Measurements from ENCODE around the gene ADARB1.

The ADARB1 gene

GRCh38 chr21:45069085-45069484 lies 5.3 kb upstream of the ADARB1 start:
- no peak for TF ChIP-seq ZNF112 (tag by site-specific recombination; IDR thresholded peaks at IDR 0.05)
- no peak for TF ChIP-seq ZNF211 (tag by site-specific recombination; IDR thresholded peaks at IDR 0.05; ENCODE audit: low read depth)
- no peak for TF ChIP-seq ZNF585B (tag by site-specific recombination; IDR thresholded peaks at IDR 0.05)
- TF ChIP-seq ZBTB20 (tag by site-specific recombination; IDR thresholded peaks at IDR 0.05), result no peak
- TF ChIP-seq PRDM1 (tag by site-specific recombination; IDR thresholded peaks at IDR 0.05), result no peak
- TF ChIP-seq MEIS1 (CRISPR knock-in tag; IDR thresholded peaks at IDR 0.05; ENCODE audit: borderline replicate concordance), result no peak
- no peak for TF ChIP-seq ZNF416 (tag by site-specific recombination; IDR thresholded peaks at IDR 0.05)
- no peak for TF ChIP-seq ZBTB7A (tag by site-specific recombination; IDR thresholded peaks at IDR 0.05; ENCODE audit: low read depth)
- no peak for TF ChIP-seq ZSCAN23 (tag by site-specific recombination; IDR thresholded peaks at IDR 0.05)
- no peak for TF ChIP-seq ZNF169 (tag by site-specific recombination; IDR thresholded peaks at IDR 0.05)
- no peak for TF ChIP-seq ZNF560 (tag by site-specific recombination; IDR thresholded peaks at IDR 0.05; ENCODE audit: borderline replicate concordance)
- TF ChIP-seq, protein P1, sequence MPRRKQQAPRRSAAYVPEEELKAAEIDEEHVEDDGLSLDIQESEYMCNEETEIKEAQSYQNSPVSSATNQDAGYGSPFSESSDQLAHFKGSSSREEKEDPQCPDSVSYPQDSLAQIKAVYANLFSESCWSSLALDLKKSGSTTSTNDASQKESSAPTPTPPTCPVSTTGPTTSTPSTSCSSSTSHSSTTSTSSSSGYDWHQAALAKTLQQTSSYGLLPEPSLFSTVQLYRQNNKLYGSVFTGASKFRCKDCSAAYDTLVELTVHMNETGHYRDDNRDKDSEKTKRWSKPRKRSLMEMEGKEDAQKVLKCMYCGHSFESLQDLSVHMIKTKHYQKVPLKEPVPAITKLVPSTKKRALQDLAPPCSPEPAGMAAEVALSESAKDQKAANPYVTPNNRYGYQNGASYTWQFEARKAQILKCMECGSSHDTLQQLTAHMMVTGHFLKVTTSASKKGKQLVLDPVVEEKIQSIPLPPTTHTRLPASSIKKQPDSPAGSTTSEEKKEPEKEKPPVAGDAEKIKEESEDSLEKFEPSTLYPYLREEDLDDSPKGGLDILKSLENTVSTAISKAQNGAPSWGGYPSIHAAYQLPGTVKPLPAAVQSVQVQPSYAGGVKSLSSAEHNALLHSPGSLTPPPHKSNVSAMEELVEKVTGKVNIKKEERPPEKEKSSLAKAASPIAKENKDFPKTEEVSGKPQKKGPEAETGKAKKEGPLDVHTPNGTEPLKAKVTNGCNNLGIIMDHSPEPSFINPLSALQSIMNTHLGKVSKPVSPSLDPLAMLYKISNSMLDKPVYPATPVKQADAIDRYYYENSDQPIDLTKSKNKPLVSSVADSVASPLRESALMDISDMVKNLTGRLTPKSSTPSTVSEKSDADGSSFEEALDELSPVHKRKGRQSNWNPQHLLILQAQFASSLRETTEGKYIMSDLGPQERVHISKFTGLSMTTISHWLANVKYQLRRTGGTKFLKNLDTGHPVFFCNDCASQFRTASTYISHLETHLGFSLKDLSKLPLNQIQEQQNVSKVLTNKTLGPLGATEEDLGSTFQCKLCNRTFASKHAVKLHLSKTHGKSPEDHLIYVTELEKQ (tag by site-specific recombination; IDR thresholded peaks at IDR 0.05; ENCODE audit: borderline replicate concordance), result no peak
- TF ChIP-seq, protein P2, sequence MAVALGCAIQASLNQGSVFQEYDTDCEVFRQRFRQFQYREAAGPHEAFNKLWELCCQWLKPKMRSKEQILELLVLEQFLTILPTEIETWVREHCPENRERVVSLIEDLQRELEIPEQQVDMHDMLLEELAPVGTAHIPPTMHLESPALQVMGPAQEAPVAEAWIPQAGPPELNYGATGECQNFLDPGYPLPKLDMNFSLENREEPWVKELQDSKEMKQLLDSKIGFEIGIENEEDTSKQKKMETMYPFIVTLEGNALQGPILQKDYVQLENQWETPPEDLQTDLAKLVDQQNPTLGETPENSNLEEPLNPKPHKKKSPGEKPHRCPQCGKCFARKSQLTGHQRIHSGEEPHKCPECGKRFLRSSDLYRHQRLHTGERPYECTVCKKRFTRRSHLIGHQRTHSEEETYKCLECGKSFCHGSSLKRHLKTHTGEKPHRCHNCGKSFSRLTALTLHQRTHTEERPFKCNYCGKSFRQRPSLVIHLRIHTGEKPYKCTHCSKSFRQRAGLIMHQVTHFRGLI (tag by site-specific recombination; IDR thresholded peaks at IDR 0.05), result no peak
- TF ChIP-seq ZNF155 (tag by site-specific recombination; IDR thresholded peaks at IDR 0.05), result no peak
- TF ChIP-seq GLIS2 (tag by site-specific recombination; IDR thresholded peaks at IDR 0.05), result no peak
- TF ChIP-seq ZBTB10 (tag by site-specific recombination; IDR thresholded peaks at IDR 0.05), result no peak
- no peak for TF ChIP-seq ZBTB11 (tag by site-specific recombination; conservative IDR thresholded peaks at IDR 0.05; ENCODE audit: low read depth)
- no peak for TF ChIP-seq ZXDB (tag by site-specific recombination; IDR thresholded peaks at IDR 0.05)
- TF ChIP-seq GLI4 (tag by site-specific recombination; IDR thresholded peaks at IDR 0.05), result no peak
- peaks cover 3% of the 10 kb centered on the region; the same call in 1 of the 2 replicates for H3K4me1 ChIP-seq (ENCODE audit: control insufficient read depth, insufficient read depth, low read length)
- no peak overlapping the region for H3K4me3 ChIP-seq (ENCODE audit: low read depth, low read length)
- H3K36me3 ChIP-seq (ENCODE audit: control insufficient read depth in 2 of 2, insufficient read depth in 1 of 2, low read length in 2 of 2), result no peaks in the 10 kb centered on the region
- POLR2A ChIA-PET, result no interaction called here
- H3K27ac ChIP-seq (ENCODE audit: extremely low read depth, low read depth, low read length), result no peak overlapping the region
- CTCF ChIA-PET, result interaction anchor here (6.2 kb wide), 1 partner anchor 69 kb away, joined by 35 read pairs; no protein-coding TSS in a partner anchor
- no peaks in the 10 kb centered on the region for H3K9me3 ChIP-seq (ENCODE audit: control insufficient read depth, insufficient read depth, low read depth, low read length)
